A673 (cell line): ENCODE results near the gene FBXL19. TPM values are rescaled to one million over a fixed set of nuclear protein-coding genes. Genes with fewer than 3 reads are reported as not detected.
"Not testable (repeated sequence)": the region's sequence is repeated elsewhere in the genome, so short reads cannot be mapped to it uniquely, and the experiment has no call there.

Experiments
- BruUV-seq: library from RNA; stranded (reverse); fragments of 400-500 nt; replicated peaks from 2 replicates; lab custom pipeline; 2021; lab: Mats Ljungman, UMichigan
- CTCF ChIA-PET: fragments of 300-600 bp; sonication (Branson Sonifier 250); formaldehyde crosslinking; loops from one replicate; lab custom pipeline; 2022; ENCODE audit warnings: antibody characterized with exemption; lab: Charles Lee
- POLR2A ChIA-PET: fragments of 300-600 bp; sonication (Branson Sonifier 250); formaldehyde crosslinking; loops from one replicate; lab custom pipeline; 2022; ENCODE audit warnings: antibody characterized with exemption; ENCODE audit not compliant: low non-redundant PET; lab: Charles Lee
- DNase-seq: peaks from one replicate; pipeline ENCODE4 v3.0.0-alpha.2; 2015; ENCODE audit warnings: low spot score
- H3K27ac ChIP-seq: fragments of 200-600 bp; sonication (generic); 2 replicates; pipeline ENCODE4 v1.5.1; 2016; ENCODE audit warnings: mixed run types, low read depth, mild to moderate bottlenecking, mixed read lengths, antibody characterized with exemption, low read length; ENCODE audit not compliant: poor library complexity, severe bottlenecking
- H3K27me3 ChIP-seq: fragments of 200-600 bp; sonication (generic); replicated peaks from 2 replicates; pipeline ENCODE4 v1.6.1; 2017; ENCODE audit warnings: mixed run types, low read depth, mild to moderate bottlenecking, mixed read lengths, antibody characterized with exemption, low read length; ENCODE audit not compliant: insufficient read depth, poor library complexity
- H3K36me3 ChIP-seq: fragments of 200-600 bp; sonication (generic); 2 replicates; pipeline ENCODE4 v1.6.1; 2016; ENCODE audit warnings: mixed run types, mild to moderate bottlenecking, mixed read lengths, antibody characterized with exemption, low read length; ENCODE audit not compliant: insufficient read depth, poor library complexity, severe bottlenecking
- H3K4me1 ChIP-seq: fragments of 200-600 bp; sonication (generic); 2 replicates; pipeline ENCODE4 v1.6.1; 2017; ENCODE audit warnings: mixed run types, mild to moderate bottlenecking, mixed read lengths, antibody characterized with exemption, low read length; ENCODE audit not compliant: insufficient read depth, poor library complexity, severe bottlenecking
- H3K4me3 ChIP-seq: fragments of 200-600 bp; sonication (generic); 2 replicates; pipeline ENCODE4 v1.5.1; 2016; ENCODE audit warnings: low read depth, mixed run types, mild to moderate bottlenecking, mixed read lengths, low read length; ENCODE audit not compliant: poor library complexity, severe bottlenecking
- H3K9me3 ChIP-seq: fragments of 200-600 bp; sonication (generic); 2 replicates; pipeline ENCODE4 v1.6.1; 2016; ENCODE audit warnings: mixed run types, low read depth, mild to moderate bottlenecking, mixed read lengths, antibody characterized with exemption, low read length; ENCODE audit not compliant: poor library complexity, severe bottlenecking
- CTCF ChIP-seq: fragments of 300-800, 200-600 bp; sonication (generic); conservative IDR thresholded peaks from 2 replicates; pipeline ENCODE4 v1.5.1; 2017; ENCODE audit warnings: low read depth, mild to moderate bottlenecking, antibody characterized with exemption, low read length, moderate library complexity, mixed read lengths
- EZH2 ChIP-seq: fragments of 200-600 bp; sonication (generic); IDR thresholded peaks from 2 replicates; pipeline ENCODE4 v1.6.1; 2017; ENCODE audit warnings: borderline replicate concordance, low read depth, mild to moderate bottlenecking, mixed read lengths, antibody characterized with exemption, low read length; ENCODE audit not compliant: poor library complexity, severe bottlenecking
- intact Hi-C: fragments of 100-400 bp; cut with micrococcal nuclease; formaldehyde crosslinking; loops from one replicate; pipeline ENCODE4 v1.10.0; 2022; ENCODE audit not compliant: unreplicated experiment
- total RNA-seq: library from RNA; stranded (reverse); gene quantifications from 2 replicates; pipeline ENCODE4 v1.2.3, GENCODE V29; 2021

FBXL19 gene
- total RNA-seq, 1 experiment from 2014 or later = 39.3 TPM

GRCh38 chr16:30934827-30935557 is 11.6 kb downstream of the FBXL19 start:
- DNase-seq = peak; percentile 62
- BruUV-seq = no TSS peak
- Histone ChIP-seq H3K27me3 (no peaks in the 10 kb centered on the region), H3K4me3 (no peak overlapping the region), H3K4me1 (no peaks in the 10 kb centered on the region), H3K36me3 (peaks cover 30% of the 10 kb centered on the region), H3K27ac (no peak overlapping the region), H3K9me3 (no peaks in the 10 kb centered on the region)
- ChIA-PET CTCF (no interaction called here), POLR2A (interaction anchor here (0.5 kb wide), 1 partner anchor 276 kb away, joined by 3 read pairs; no protein-coding TSS in a partner anchor)
- TF ChIP-seq EZH2 (no peak), CTCF (peak; percentile 80)
- intact Hi-C loops = no loop called here

GRCh38 chr16:30937692-30938091 is 14.3 kb downstream of the FBXL19 start:
- intact Hi-C loops = no loop called here
- Histone ChIP-seq H3K36me3 (peaks cover 16% of the 10 kb centered on the region), H3K9me3 (no peaks in the 10 kb centered on the region), H3K4me1 (no peaks in the 10 kb centered on the region), H3K27me3 (no peaks in the 10 kb centered on the region), H3K27ac (peak overlapping the region; percentile 37), H3K4me3 (no peak overlapping the region)
- DNase-seq = no peak
- TF ChIP-seq CTCF = no peak
- no peak for TF ChIP-seq EZH2
- no TSS peak for BruUV-seq
- ChIA-PET POLR2A (no interaction called here), CTCF (no interaction called here)

GRCh38 chr16:30939571-30939970 is 16.2 kb downstream of the FBXL19 start:
- POLR2A ChIA-PET, DNase-seq, CTCF ChIA-PET, H3K4me3 ChIP-seq, H3K27ac ChIP-seq, H3K27me3 ChIP-seq, BruUV-seq, H3K9me3 ChIP-seq, intact Hi-C loops, H3K4me1 ChIP-seq: not testable (repeated sequence)
- peaks cover 25% of the 10 kb centered on the region for H3K36me3 ChIP-seq
